SK-N-SH (cell line): ENCODE results near the gene RAD51B. TPM values are rescaled to one million over a fixed set of nuclear protein-coding genes. Genes with fewer than 3 reads are reported as not detected.
A peak's percentile ranks its signal among the peaks of the same experiment; 100 is the strongest.

ENCODE experiments used
- CTCF ChIA-PET: fragments of 300-600, 350-600 bp; formaldehyde crosslinking; extraction: SDS; loops from one replicate; lab custom pipeline; 2021; lab: Yijun Ruan, JAX
- POLR2A ChIA-PET: fragments of 350-600 bp; sonication (Branson Sonifier 250); formaldehyde crosslinking; extraction: SDS; loops from one replicate; lab custom pipeline; 2020; ENCODE audit warnings: antibody characterized with exemption, inconsistent platforms; lab: Yijun Ruan, JAX
- DNase-seq: peaks from one replicate; pipeline ENCODE4 v3.0.0; 2012
- H2AFZ ChIP-seq: fragments of 200-600 bp; sonication (generic); 2 replicates; pipeline ENCODE4 v1.8.1; 2016; ENCODE audit warnings: antibody characterized with exemption, mild to moderate bottlenecking, low read depth
- H3F3A ChIP-seq: fragments of 200-600 bp; sonication (generic); replicated peaks from 2 replicates; pipeline ENCODE3; 2016; ENCODE audit warnings: antibody characterized with exemption, mild to moderate bottlenecking; ENCODE audit not compliant: insufficient read depth
- H3K27ac ChIP-seq, 2 experiments: fragments of 200-500 bp in 1 of 2; fragments of 200-600 bp in 1 of 2; sonication (Bioruptor generic) in 1 of 2; sonication (generic), shearing (Covaris generic) in 1 of 2; 2 replicates each; pipeline versions ENCODE4 v1.5.1 to v1.6.1; 2014 to 2016; ENCODE audit warnings: low read depth in 2 of 2, inconsistent platforms in 1 of 2, low read length in 1 of 2, mild to moderate bottlenecking in 1 of 2, mixed read lengths in 1 of 2
- H3K27me3 ChIP-seq: fragments of 200-600 bp; sonication (generic), shearing (Covaris generic); 2 replicates; pipeline ENCODE4 v1.6.1; 2016; ENCODE audit warnings: mixed run types; ENCODE audit not compliant: insufficient read depth
- H3K36me3 ChIP-seq, 2 experiments: fragments of 200-500 bp in 1 of 2; fragments of 200-600 bp in 1 of 2; sonication (Bioruptor generic) in 1 of 2; sonication (generic) in 1 of 2; replicated peaks in 1 of 2; 2 replicates each; pipeline versions ENCODE3 to v1.5.1; 2014 to 2016; ENCODE audit warnings: low read length in 1 of 2, mild to moderate bottlenecking in 1 of 2; ENCODE audit not compliant: insufficient read depth in 2 of 2, control insufficient read depth in 1 of 2
- H3K4me1 ChIP-seq, 2 experiments: fragments of 200-500 bp in 1 of 2; fragments of 200-600 bp in 1 of 2; sonication (Bioruptor generic) in 1 of 2; sonication (generic), shearing (Covaris generic) in 1 of 2; 2 replicates each; pipeline versions ENCODE4 v1.5.1 to v1.6.1; 2014 to 2016; ENCODE audit warnings: low read depth in 1 of 2, low read length in 1 of 2, mixed run types in 1 of 2; ENCODE audit not compliant: insufficient read depth in 2 of 2, control insufficient read depth in 1 of 2
- H3K4me2 ChIP-seq: fragments of 200-600 bp; sonication (generic), shearing (Covaris generic); 2 replicates; pipeline ENCODE4 v1.6.1; 2017; ENCODE audit warnings: mixed run types
- H3K4me3 ChIP-seq, 2 experiments: fragments of 200-500 bp in 1 of 2; fragments of 200-600 bp in 1 of 2; sonication (Bioruptor generic) in 1 of 2; sonication (generic), shearing (Covaris generic) in 1 of 2; 2 replicates each; pipeline versions ENCODE4 v1.5.1 to v1.8.1; 2014 to 2016; ENCODE audit warnings: low read depth in 2 of 2, inconsistent platforms in 1 of 2, low read length in 1 of 2, mild to moderate bottlenecking in 1 of 2, mixed read lengths in 1 of 2, moderate library complexity in 1 of 2
- H3K79me2 ChIP-seq: fragments of 200-600 bp; sonication (generic); 2 replicates; pipeline ENCODE4 v1.8.1; 2017; ENCODE audit warnings: mild to moderate bottlenecking; ENCODE audit not compliant: insufficient read depth
- H3K9ac ChIP-seq: fragments of 200-600 bp; sonication (generic); 2 replicates; pipeline ENCODE4 v1.6.1; 2017; ENCODE audit warnings: mixed run types
- H3K9me2 ChIP-seq: fragments of 200-600 bp; sonication (generic); 2 replicates; pipeline ENCODE4 v1.6.1; 2017; ENCODE audit warnings: mixed run types
- H3K9me3 ChIP-seq: fragments of 200-600 bp; sonication (generic); 2 replicates; pipeline ENCODE4 v1.6.1; 2017; ENCODE audit warnings: mixed run types, mild to moderate bottlenecking, moderate library complexity
- H4K20me1 ChIP-seq: fragments of 200-600 bp; sonication (generic); 2 replicates; pipeline ENCODE4 v1.6.1; 2017; ENCODE audit warnings: mild to moderate bottlenecking, mixed run types; ENCODE audit not compliant: insufficient read depth
- CHD2 ChIP-seq: fragments of 150-350 bp; IDR thresholded peaks from 2 replicates; pipeline ENCODE4 v1.6.1; 2018; ENCODE audit warnings: low read length; ENCODE audit not compliant: partially characterized antibody
- EZH2phosphoT487 ChIP-seq: fragments of 200-600 bp; sonication (generic); IDR thresholded peaks from 2 replicates; pipeline ENCODE4 v1.6.1; 2017; ENCODE audit warnings: low read depth, mixed run types, mild to moderate bottlenecking, antibody characterized with exemption, moderate library complexity, borderline replicate concordance
- FOSL2 ChIP-seq: IDR thresholded peaks from 2 replicates; pipeline ENCODE4 v1.4.0; 2012; ENCODE audit warnings: low read depth, mild to moderate bottlenecking, moderate library complexity, borderline replicate concordance
- FOXM1 ChIP-seq: IDR thresholded peaks from 2 replicates; pipeline ENCODE4 v1.4.0; 2012; ENCODE audit warnings: low read depth, mild to moderate bottlenecking
- GABPA ChIP-seq: IDR thresholded peaks from 2 replicates; pipeline ENCODE4 v1.4.0; 2012; ENCODE audit warnings: low read depth, mild to moderate bottlenecking
- GATA2 ChIP-seq: sonication (generic); formaldehyde crosslinking; IDR thresholded peaks from 2 replicates; pipeline ENCODE4 v1.5.0; 2020; ENCODE audit warnings: mild to moderate bottlenecking, missing genetic modification reagents
- IRF3 ChIP-seq: fragments of 150-350 bp; IDR thresholded peaks from 2 replicates; pipeline ENCODE4 v1.6.1; 2016; ENCODE audit warnings: mild to moderate bottlenecking, low read depth, low read length
- MEF2A ChIP-seq: IDR thresholded peaks from 2 replicates; pipeline ENCODE4 v1.4.0; 2012; ENCODE audit warnings: low read depth, borderline replicate concordance
- NFIC ChIP-seq: IDR thresholded peaks from 2 replicates; pipeline ENCODE4 v1.4.0; 2012; ENCODE audit warnings: borderline replicate concordance
- POLR2AphosphoS5 ChIP-seq: IDR thresholded peaks from 2 replicates; pipeline ENCODE4 v1.6.1; 2012; ENCODE audit warnings: low read depth, low read length
- RAD21 ChIP-seq: IDR thresholded peaks from 2 replicates; pipeline ENCODE4 v1.6.1; 2012; ENCODE audit warnings: mild to moderate bottlenecking, low read length
- RCOR1 ChIP-seq: fragments of 150-350 bp; IDR thresholded peaks from 2 replicates; pipeline ENCODE4 v1.6.1; 2017; ENCODE audit warnings: antibody characterized with exemption, low read length
- RFX5 ChIP-seq: IDR thresholded peaks from 2 replicates; pipeline ENCODE4 v1.6.1; 2012; ENCODE audit warnings: mild to moderate bottlenecking, improper control_type of control experiment, low read length
- RXRA ChIP-seq: IDR thresholded peaks from 2 replicates; pipeline ENCODE4 v1.4.0; 2012; ENCODE audit warnings: low read depth, mild to moderate bottlenecking, borderline replicate concordance
- SIN3A ChIP-seq: IDR thresholded peaks from 2 replicates; pipeline ENCODE4 v1.6.1; 2012; ENCODE audit warnings: low read depth, mild to moderate bottlenecking, low read length, moderate library complexity, borderline replicate concordance
- SMC3 ChIP-seq: IDR thresholded peaks from 2 replicates; pipeline ENCODE4 v1.6.1; 2012; ENCODE audit warnings: low read depth, low read length, improper control_type of control experiment
- TAF1 ChIP-seq: IDR thresholded peaks from 2 replicates; pipeline ENCODE4 v1.6.1; 2012; ENCODE audit warnings: low read depth, mild to moderate bottlenecking, low read length, moderate library complexity, borderline replicate concordance
- TCF12 ChIP-seq: IDR thresholded peaks from 2 replicates; pipeline ENCODE4 v1.4.0; 2012
- USF1 ChIP-seq: IDR thresholded peaks from 2 replicates; pipeline ENCODE4 v1.4.0; 2012; ENCODE audit warnings: low read depth, borderline replicate concordance
- USF2 ChIP-seq: fragments of 150-350 bp; IDR thresholded peaks from 2 replicates; pipeline ENCODE4 v1.6.1; 2017; ENCODE audit warnings: antibody characterized with exemption, low read length, low read depth, borderline replicate concordance
- ZBTB33 ChIP-seq: IDR thresholded peaks from 2 replicates; pipeline ENCODE4 v1.4.0; 2012; ENCODE audit warnings: low read depth, borderline replicate concordance
- WGBS: methylation state at CpG from one replicate; pipeline ENCODE4 v1.1.6; 2017; ENCODE audit warnings: low lambda C conversion rate; 5-methylcytosine and 5-hydroxymethylcytosine counted together
- polyA plus RNA-seq, 3 experiments: library from polyadenylated mRNA; depleted of rRNA; stranded (reverse); fragments of >200 nt; gene quantifications; 2 replicates each; pipeline ENCODE4 v1.2.3, GENCODE V29; 2012

The RAD51B gene
- polyA plus RNA-seq, 1 of the 3 experiments (the other 2 are of a cell fraction), result 6.0 TPM

- Histone ChIP-seq H4K20me1 (no peaks in the 10 kb centered on the region), H3K4me3 (no peak overlapping the region), H3K79me2 (no peaks in the 10 kb centered on the region), H3K4me1 (peaks cover 19 to 79% of the 10 kb centered on the region in 2 experiments), H3K27me3 (no peaks in the 10 kb centered on the region), H3F3A (peaks cover 59% of the 10 kb centered on the region), H3K9me2 (no peaks in the 10 kb centered on the region), H3K9ac (peak overlapping the region; percentile 89), H3K4me2 (peak overlapping the region; percentile 67; the same call in 1 of the 2 replicates), H3K36me3 (no peaks in the 10 kb centered on the region), H3K27ac (peak overlapping the region; percentile 95 to 100), H3K9me3 (no peaks in the 10 kb centered on the region), H2AFZ (no peak overlapping the region)
- ChIA-PET CTCF (no interaction called here), POLR2A (no interaction called here)
- TF ChIP-seq TCF12, result no peak
- no peak for TF ChIP-seq EZH2phosphoT487
- no peak for TF ChIP-seq GATA2
- no peak for TF ChIP-seq SIN3A
- 25% methylated on average over 4 of the region's 4 CpGs for WGBS
- no peak for DNase-seq
These were observed 320.0 kb downstream of the RAD51B start for GRCh38 chr14:68139431-68140075.

- no peak for DNase-seq
- Histone ChIP-seq H4K20me1 (no peaks in the 10 kb centered on the region), H2AFZ (no peak overlapping the region), H3F3A (peaks cover 61% of the 10 kb centered on the region), H3K4me1 (peaks cover 19 to 83% of the 10 kb centered on the region in 2 experiments), H3K27ac (peak overlapping the region; percentile 95 to 100), H3K36me3 (no peaks in the 10 kb centered on the region), H3K4me2 (peak overlapping the region; percentile 67), H3K4me3 (no peak overlapping the region), H3K9me3 (no peaks in the 10 kb centered on the region), H3K27me3 (no peaks in the 10 kb centered on the region), H3K9ac (peak overlapping the region; percentile 89), H3K79me2 (no peaks in the 10 kb centered on the region), H3K9me2 (no peaks in the 10 kb centered on the region)
- 10% methylated on average over 3 of the region's 3 CpGs for WGBS
- CTCF ChIA-PET, result no interaction called here
- POLR2A ChIA-PET, result no interaction called here
- TF ChIP-seq FOSL2 (peak; percentile 82), POLR2AphosphoS5 (peak; percentile 84; the same call in 1 of the 2 replicates), SMC3 (0 out of 2 replicates have a peak, but pooled peaks have one; percentile 8), GABPA (no peak), USF1 (no peak), RCOR1 (no peak), USF2 (no peak), RXRA (peak; percentile 83; the same call in 1 of the 2 replicates), RAD21 (no peak), ZBTB33 (peak; percentile 74), SIN3A (0 out of 2 replicates have a peak, but pooled peaks have one; percentile 26), GATA2 (no peak), CHD2 (no peak), FOXM1 (peak; percentile 97), RFX5 (no peak), NFIC (peak; percentile 84), TAF1 (no peak), MEF2A (peak; percentile 69; the same call in 1 of the 2 replicates), TCF12 (peak; percentile 98), IRF3 (no peak)
These were observed 320.6 kb downstream of the RAD51B start for GRCh38 chr14:68140076-68140741.
